GM12864 (cell line): ENCODE results near the gene CKB.

Experiments
- DNase-seq: peaks from one replicate; pipeline ENCODE4 v3.0.0-alpha.2; 2011; ENCODE audit warnings: low read depth
- H3K4me3 ChIP-seq: 2 replicates; pipeline ENCODE4 v1.5.1; 2011; ENCODE audit warnings: mild to moderate bottlenecking, low read depth, low read length, control low read depth
- TF ChIP-seq, protein P1 (sequence below): IDR thresholded peaks from 2 replicates; pipeline ENCODE4 v1.5.1; 2011; ENCODE audit warnings: low read depth, mild to moderate bottlenecking, moderate library complexity, low read length, control low read depth, inconsistent platforms; ENCODE audit errors: missing control alignments

CKB gene

DNA sequence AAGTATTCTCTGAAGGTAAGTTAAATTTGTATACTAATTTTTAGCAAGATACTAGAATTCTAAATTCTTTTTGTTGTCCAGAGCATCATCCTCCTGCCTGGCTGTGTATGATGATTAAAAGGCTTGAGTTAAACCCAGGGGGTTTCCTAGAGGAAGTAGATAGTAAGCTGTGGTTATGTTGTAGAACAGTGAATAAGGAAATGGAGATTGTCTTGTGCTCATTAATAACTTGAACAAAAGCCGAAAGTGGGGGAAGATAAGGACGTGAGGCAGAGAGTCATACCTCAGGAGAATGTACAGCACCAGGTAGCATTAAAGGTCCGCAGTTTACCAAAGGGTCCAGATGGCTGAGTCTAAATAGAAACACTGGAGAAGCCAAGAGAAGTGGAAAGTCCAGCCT, 42.0 kb downstream of the CKB start:
- TF ChIP-seq, protein P1, sequence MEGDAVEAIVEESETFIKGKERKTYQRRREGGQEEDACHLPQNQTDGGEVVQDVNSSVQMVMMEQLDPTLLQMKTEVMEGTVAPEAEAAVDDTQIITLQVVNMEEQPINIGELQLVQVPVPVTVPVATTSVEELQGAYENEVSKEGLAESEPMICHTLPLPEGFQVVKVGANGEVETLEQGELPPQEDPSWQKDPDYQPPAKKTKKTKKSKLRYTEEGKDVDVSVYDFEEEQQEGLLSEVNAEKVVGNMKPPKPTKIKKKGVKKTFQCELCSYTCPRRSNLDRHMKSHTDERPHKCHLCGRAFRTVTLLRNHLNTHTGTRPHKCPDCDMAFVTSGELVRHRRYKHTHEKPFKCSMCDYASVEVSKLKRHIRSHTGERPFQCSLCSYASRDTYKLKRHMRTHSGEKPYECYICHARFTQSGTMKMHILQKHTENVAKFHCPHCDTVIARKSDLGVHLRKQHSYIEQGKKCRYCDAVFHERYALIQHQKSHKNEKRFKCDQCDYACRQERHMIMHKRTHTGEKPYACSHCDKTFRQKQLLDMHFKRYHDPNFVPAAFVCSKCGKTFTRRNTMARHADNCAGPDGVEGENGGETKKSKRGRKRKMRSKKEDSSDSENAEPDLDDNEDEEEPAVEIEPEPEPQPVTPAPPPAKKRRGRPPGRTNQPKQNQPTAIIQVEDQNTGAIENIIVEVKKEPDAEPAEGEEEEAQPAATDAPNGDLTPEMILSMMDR = no peak
- H3K4me3 ChIP-seq = no peak overlapping the region
- DNase-seq = peak; percentile 40

DNA sequence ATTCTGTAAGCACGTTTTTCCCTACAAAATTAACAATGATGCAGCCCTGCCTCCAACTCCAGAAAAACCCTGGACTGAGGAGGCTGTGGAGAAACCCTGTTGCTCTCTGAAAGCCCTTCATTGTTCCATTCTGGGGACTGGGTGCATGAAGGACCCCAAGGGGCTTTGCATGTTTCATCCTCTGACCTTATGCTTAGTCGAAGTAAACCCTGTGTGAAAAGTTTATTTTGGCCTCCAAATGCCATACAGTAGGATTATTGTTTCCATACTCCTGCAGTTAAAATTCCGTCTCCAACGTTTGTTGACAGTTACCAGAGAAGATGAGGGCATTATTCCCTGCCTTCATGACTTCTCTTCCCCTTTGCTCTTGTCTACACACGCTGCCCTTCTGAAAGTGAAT, 46.0 kb downstream of the CKB start:
- DNase-seq = no peak
- TF ChIP-seq, protein P1 = no peak

GRCh38 chr14:103476065-103476464, 46.6 kb downstream of the CKB start:
- TF ChIP-seq, protein P1 = no peak
- DNase-seq = no peak
- H3K4me3 ChIP-seq = no peak overlapping the region

More for the DNA sequence above, 46.0 kb downstream of the CKB start:
- H3K4me3 ChIP-seq = no peak overlapping the region

DNA sequence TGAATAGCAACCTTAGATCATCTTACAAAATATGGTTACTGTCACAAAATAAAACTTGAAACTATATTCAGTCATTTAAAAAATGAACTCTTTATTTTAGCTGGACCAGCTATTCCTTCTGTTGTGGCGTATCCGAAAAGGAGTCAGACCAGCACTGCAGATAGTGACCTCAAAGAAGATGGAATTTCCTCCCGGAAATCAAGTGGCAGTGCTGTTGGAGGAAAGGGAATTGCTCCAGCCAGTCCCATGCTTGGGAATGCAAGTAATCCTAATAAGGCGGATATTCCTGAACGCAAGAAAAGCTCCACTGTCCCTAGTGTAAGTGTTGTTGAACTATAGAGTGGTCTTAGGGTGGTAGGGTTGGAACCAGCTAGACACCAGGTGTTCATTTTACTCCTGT, 47.7 kb downstream of the CKB start:
- TF ChIP-seq, protein P1 = no peak
- no peak for DNase-seq
- no peak overlapping the region for H3K4me3 ChIP-seq

DNA sequence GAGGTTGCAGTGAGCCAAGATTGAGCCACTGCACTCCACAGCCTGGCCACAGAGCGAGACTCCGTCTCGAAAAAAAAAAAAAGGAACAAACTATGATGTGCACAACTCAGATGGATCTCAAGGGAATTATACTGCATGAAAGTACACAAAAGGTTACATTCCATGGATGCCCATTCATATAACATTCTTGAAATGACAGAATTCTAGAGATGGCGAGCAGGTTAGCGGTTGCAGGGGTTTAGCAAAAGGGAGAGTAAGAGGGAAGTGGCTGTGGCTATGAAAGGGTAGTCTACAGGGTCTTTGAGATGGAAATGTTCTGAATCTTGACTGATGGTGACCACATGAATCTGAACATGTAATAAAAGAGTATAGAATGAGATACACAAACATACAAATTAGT, 49.7 kb downstream of the CKB start:
- H3K4me3 ChIP-seq = no peak overlapping the region
- no peak for DNase-seq
- TF ChIP-seq, protein P1 = no peak
